CD4-positive, CD25-positive, alpha-beta regulatory T cell (primary cell): ENCODE results near the gene ULK4. TPM values are rescaled to one million over a fixed set of nuclear protein-coding genes. Genes with fewer than 3 reads are reported as not detected.
"Not testable (repeated sequence)": the region's sequence is repeated elsewhere in the genome, so short reads cannot be mapped to it uniquely, and the experiment has no call there.

Experiments used
- ATAC-seq, 2 donors: fragments of 150-1000 bp; cut with Tn5 transposase; one replicate each; pipeline ENCODE4 v1.10.0; 2021; ENCODE audit warnings: low read depth in 2 of 2, moderate number of reproducible peaks in 2 of 2, moderate library complexity in 1 of 2
- DNase-seq, 3 donors: peaks; one replicate each; pipeline versions ENCODE4 v3.0.0 to v3.0.0-alpha.2; 2012 to 2022; ENCODE audit warnings: mixed read lengths in 1 of 3
- H3K27ac ChIP-seq: one replicate; pipeline ENCODE4 v1.7.0; 2013; ENCODE audit warnings: mild to moderate bottlenecking, low read length; ENCODE audit not compliant: insufficient read depth, poor library complexity, severe bottlenecking
- H3K27me3 ChIP-seq: one replicate; pipeline ENCODE4 v1.7.0; 2013; ENCODE audit warnings: low read length; ENCODE audit not compliant: control insufficient read depth, insufficient read depth
- H3K36me3 ChIP-seq: one replicate; pipeline ENCODE4 v1.7.0; 2013; ENCODE audit warnings: mild to moderate bottlenecking, low read length, moderate library complexity; ENCODE audit not compliant: control insufficient read depth, insufficient read depth
- H3K4me1 ChIP-seq: 2 replicates; pipeline ENCODE4 v1.7.0; 2013; ENCODE audit warnings: mild to moderate bottlenecking, low read length; ENCODE audit not compliant: insufficient read depth, control insufficient read depth, poor library complexity, severe bottlenecking
- H3K4me3 ChIP-seq: one replicate; pipeline ENCODE4 v1.7.0; 2013; ENCODE audit warnings: low read depth, mild to moderate bottlenecking, low read length, moderate library complexity
- H3K9me3 ChIP-seq, 2 experiments: 1 replicate in 1 of 2; 2 replicates in 1 of 2; pipeline ENCODE4 v1.7.0; 2013; ENCODE audit warnings: low read length in 2 of 2, mild to moderate bottlenecking in 1 of 2, moderate library complexity in 1 of 2; ENCODE audit not compliant: control insufficient read depth in 2 of 2
- H3K27ac Mint-ChIP-seq, 3 donors: one replicate each; pipeline ENCODE4 v1.8.0; 2020 to 2022; ENCODE audit warnings: mild to moderate bottlenecking in 3 of 3, mixed read lengths in 3 of 3, moderate library complexity in 2 of 3
- H3K27me3 Mint-ChIP-seq: one replicate; pipeline ENCODE4 v1.8.0; 2022; ENCODE audit warnings: mild to moderate bottlenecking, mixed read lengths
- H3K36me3 Mint-ChIP-seq: one replicate; pipeline ENCODE4 v1.8.0; 2020; ENCODE audit warnings: mixed read lengths
- H3K4me1 Mint-ChIP-seq, 4 donors: one replicate each; pipeline ENCODE4 v1.8.0; 2020 to 2022; ENCODE audit warnings: mixed read lengths in 4 of 4, mild to moderate bottlenecking in 1 of 4
- H3K4me3 Mint-ChIP-seq, 4 donors: one replicate each; pipeline ENCODE4 v1.8.0; 2020 to 2022; ENCODE audit warnings: mild to moderate bottlenecking in 4 of 4, mixed read lengths in 4 of 4, moderate library complexity in 3 of 4
- H3K9me3 Mint-ChIP-seq, 7 donors: one replicate each; pipeline ENCODE4 v1.8.0; 2020 to 2022; ENCODE audit warnings: mixed read lengths in 7 of 7, mild to moderate bottlenecking in 3 of 7, moderate library complexity in 2 of 7
- polyA plus RNA-seq, 4 donors: library from polyadenylated mRNA; unstranded; fragments of 300-500 nt; fragmentation: Illumina TruSeq; gene quantifications; one replicate each; pipeline ENCODE4 v1.2.3, GENCODE V29; 2021
- total RNA-seq: library from RNA; stranded (reverse); gene quantifications from one replicate; pipeline ENCODE4 v1.2.3, GENCODE V29; 2022

Gene ULK4
- total and polyA plus RNA-seq, 5 donors from 2014 or later = 9.3 to 27.2 (median 11.1) TPM

- Histone ChIP-seq H3K4me3 (no peak overlapping the region), H3K4me1 (no peaks in the 10 kb centered on the region), H3K27ac (no peak overlapping the region), H3K9me3 (no peaks in the 10 kb centered on the region), H3K27me3 (no peaks in the 10 kb centered on the region), H3K36me3 (no peaks in the 10 kb centered on the region)
- H3K27me3 Mint-ChIP-seq = no peaks in the 10 kb centered on the region
- H3K4me3 Mint-ChIP-seq = no peak overlapping the region
- peaks cover 0 to 7% (median 6%) of the 10 kb centered on the region in 7 donors for H3K9me3 Mint-ChIP-seq
- no peak for DNase-seq
- H3K27ac Mint-ChIP-seq = no peak overlapping the region
- ATAC-seq = no peak
- no peaks in the 10 kb centered on the region for H3K4me1 Mint-ChIP-seq
- H3K36me3 Mint-ChIP-seq = peaks cover 12% of the 10 kb centered on the region
Measured at GRCh38 chr3:41863024-41863423, 98.9 kb downstream of the ULK4 start.

GRCh38 chr3:41860489-41860888 is 101.4 kb downstream of the ULK4 start:
- H3K4me3 Mint-ChIP-seq, H3K4me1 Mint-ChIP-seq, ATAC-seq, DNase-seq, H3K4me3 ChIP-seq, H3K9me3 Mint-ChIP-seq, H3K27me3 ChIP-seq, H3K9me3 ChIP-seq, H3K27ac Mint-ChIP-seq, H3K27ac ChIP-seq, H3K36me3 ChIP-seq, H3K27me3 Mint-ChIP-seq, H3K4me1 ChIP-seq: not testable (repeated sequence)
- H3K36me3 Mint-ChIP-seq = peaks cover 12% of the 10 kb centered on the region

DNA sequence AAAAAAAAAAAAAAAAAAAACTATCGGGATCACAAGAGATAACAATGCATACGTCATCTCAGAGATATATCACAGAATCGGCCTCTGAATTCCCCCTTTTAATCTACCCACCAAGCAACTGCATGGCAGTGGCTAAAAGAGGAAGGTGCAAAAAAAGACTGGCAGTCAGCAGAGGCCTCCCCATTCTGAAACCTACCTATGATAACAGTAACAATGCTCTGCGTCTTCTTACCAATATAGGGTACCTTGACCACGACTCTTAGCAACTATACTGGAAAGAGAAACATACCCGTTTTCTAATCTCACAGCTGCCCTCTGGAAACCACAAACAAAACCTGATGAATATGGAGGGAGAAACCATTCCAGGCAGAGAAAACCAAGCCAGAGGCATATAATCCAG is 106.9 kb downstream of the ULK4 start:
- Histone ChIP-seq H3K36me3 (no peaks in the 10 kb centered on the region), H3K27me3 (no peaks in the 10 kb centered on the region), H3K4me3 (no peak overlapping the region), H3K9me3 (no peaks in the 10 kb centered on the region), H3K27ac (no peak overlapping the region), H3K4me1 (no peaks in the 10 kb centered on the region)
- peaks cover 0 to 1% (median 0%) of the 10 kb centered on the region in 7 donors for H3K9me3 Mint-ChIP-seq
- no peak overlapping the region for H3K4me3 Mint-ChIP-seq
- no peak overlapping the region for H3K27ac Mint-ChIP-seq
- ATAC-seq = no peak
- peaks cover 0 to 3% (median 0%) of the 10 kb centered on the region in 4 donors for H3K4me1 Mint-ChIP-seq
- no peaks in the 10 kb centered on the region for H3K27me3 Mint-ChIP-seq
- peaks cover 8% of the 10 kb centered on the region for H3K36me3 Mint-ChIP-seq
- no peak for DNase-seq

- Histone ChIP-seq H3K36me3 (no peaks in the 10 kb centered on the region), H3K27ac (no peak overlapping the region), H3K4me1 (no peaks in the 10 kb centered on the region), H3K4me3 (no peak overlapping the region), H3K9me3 (no peaks in the 10 kb centered on the region), H3K27me3 (no peaks in the 10 kb centered on the region)
- Mint-ChIP-seq H3K4me3 (no peak overlapping the region), H3K4me1 (peaks cover 5 to 9% (median 6%) of the 10 kb centered on the region in 4 donors), H3K27me3 (no peaks in the 10 kb centered on the region), H3K9me3 (peaks cover 0 to 1% (median 0%) of the 10 kb centered on the region in 7 donors), H3K27ac (peak overlapping the region in 1 of 3 donors; percentile 4), H3K36me3 (peaks cover 11% of the 10 kb centered on the region)
- no peak for DNase-seq
- ATAC-seq = no peak
Measured at GRCh38 chr3:41853540-41854196, 108.2 kb downstream of the ULK4 start.

DNA sequence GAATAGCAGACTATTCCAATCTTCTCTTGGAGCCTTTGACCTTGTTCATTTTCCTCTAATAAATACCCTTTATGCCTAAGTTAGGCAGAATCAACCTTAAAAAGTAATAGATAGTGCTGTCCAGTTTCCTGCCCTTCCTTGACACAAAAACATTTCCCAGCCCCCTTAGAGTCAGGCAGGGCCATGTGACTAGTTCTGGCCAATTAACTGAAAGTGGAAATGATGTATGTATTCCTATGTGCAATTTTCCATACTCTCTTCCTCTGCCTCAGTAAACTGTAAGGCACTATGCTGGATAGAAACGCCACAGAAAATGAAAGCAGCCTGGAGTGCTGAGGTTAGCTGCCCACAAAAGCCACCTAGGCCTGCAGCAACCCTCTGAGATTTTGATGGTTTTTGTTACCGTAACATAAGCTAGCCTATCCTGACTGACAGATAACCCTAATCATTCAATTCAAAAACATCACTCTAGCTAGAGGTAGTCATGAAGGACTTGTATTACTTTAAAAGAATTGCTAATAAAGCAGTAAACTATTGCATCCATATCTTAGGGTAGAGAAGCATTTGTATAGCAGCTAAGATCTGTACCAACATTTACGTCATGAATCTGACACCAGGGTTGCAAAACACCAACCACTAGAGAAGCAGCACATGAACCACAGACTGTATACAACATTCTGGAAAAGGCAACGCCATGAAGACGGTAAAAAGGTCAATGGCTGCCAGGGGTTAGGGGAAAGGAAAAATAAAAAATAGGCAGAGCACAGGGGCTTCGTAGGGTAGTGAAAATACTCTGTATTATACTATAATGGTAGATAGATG is 112.9 kb downstream of the ULK4 start:
- ATAC-seq (no peak), DNase-seq (no peak)
- H3K4me3 ChIP-seq = no peak overlapping the region
- no peaks in the 10 kb centered on the region for H3K4me1 ChIP-seq
- Mint-ChIP-seq H3K36me3 (peaks cover 18% of the 10 kb centered on the region), H3K4me1 (peaks cover 6 to 17% (median 8%) of the 10 kb centered on the region in 4 donors), H3K4me3 (peak overlapping the region in 1 of 4 donors; percentile 17), H3K9me3 (peaks cover 0 to 1% (median 0%) of the 10 kb centered on the region in 7 donors), H3K27ac (peak overlapping the region in 1 of 3 donors; percentile 44), H3K27me3 (no peaks in the 10 kb centered on the region)
- H3K9me3 ChIP-seq = no peaks in the 10 kb centered on the region
- no peaks in the 10 kb centered on the region for H3K36me3 ChIP-seq
- no peaks in the 10 kb centered on the region for H3K27me3 ChIP-seq
- no peak overlapping the region for H3K27ac ChIP-seq

GRCh38 chr3:41847679-41848078 is 114.2 kb downstream of the ULK4 start:
- no peaks in the 10 kb centered on the region for H3K27me3 Mint-ChIP-seq
- H3K36me3 Mint-ChIP-seq = peaks cover 27% of the 10 kb centered on the region
- H3K27ac ChIP-seq = no peak overlapping the region
- no peaks in the 10 kb centered on the region for H3K36me3 ChIP-seq
- ATAC-seq (no peak), DNase-seq (no peak)
- peaks cover 6 to 17% (median 8%) of the 10 kb centered on the region in 4 donors for H3K4me1 Mint-ChIP-seq
- H3K27me3 ChIP-seq = no peaks in the 10 kb centered on the region
- H3K9me3 Mint-ChIP-seq = peaks cover 0 to 4% (median 0%) of the 10 kb centered on the region in 7 donors
- H3K4me3 Mint-ChIP-seq = no peak overlapping the region
- H3K4me1 ChIP-seq = no peaks in the 10 kb centered on the region
- H3K27ac Mint-ChIP-seq = no peak overlapping the region
- no peaks in the 10 kb centered on the region for H3K9me3 ChIP-seq
- no peak overlapping the region for H3K4me3 ChIP-seq

GRCh38 chr3:41846850-41847249 is 115.1 kb downstream of the ULK4 start:
- ATAC-seq (no peak), DNase-seq (no peak)
- H3K36me3 Mint-ChIP-seq = peaks cover 30% of the 10 kb centered on the region
- no peaks in the 10 kb centered on the region for H3K36me3 ChIP-seq
- H3K4me1 Mint-ChIP-seq = peaks cover 6 to 17% (median 8%) of the 10 kb centered on the region in 4 donors
- H3K4me1 ChIP-seq = no peaks in the 10 kb centered on the region
- H3K27me3 Mint-ChIP-seq = no peaks in the 10 kb centered on the region
- no peaks in the 10 kb centered on the region for H3K9me3 ChIP-seq
- no peak overlapping the region for H3K27ac Mint-ChIP-seq
- H3K9me3 Mint-ChIP-seq = peaks cover 0 to 5% (median 3%) of the 10 kb centered on the region in 7 donors
- H3K4me3 ChIP-seq = no peak overlapping the region
- no peaks in the 10 kb centered on the region for H3K27me3 ChIP-seq
- no peak overlapping the region for H3K27ac ChIP-seq
- no peak overlapping the region for H3K4me3 Mint-ChIP-seq
